Fibroblast of skin of back (primary cell): ENCODE results near the gene FFAR3.
"Not testable (repeated sequence)": the region's sequence is repeated elsewhere in the genome, so short reads cannot be mapped to it uniquely, and the experiment has no call there.

ENCODE experiments used
- DNase-seq: peaks from one replicate; pipeline ENCODE4 v3.0.0-alpha.2; 2013

The FFAR3 gene

DNA sequence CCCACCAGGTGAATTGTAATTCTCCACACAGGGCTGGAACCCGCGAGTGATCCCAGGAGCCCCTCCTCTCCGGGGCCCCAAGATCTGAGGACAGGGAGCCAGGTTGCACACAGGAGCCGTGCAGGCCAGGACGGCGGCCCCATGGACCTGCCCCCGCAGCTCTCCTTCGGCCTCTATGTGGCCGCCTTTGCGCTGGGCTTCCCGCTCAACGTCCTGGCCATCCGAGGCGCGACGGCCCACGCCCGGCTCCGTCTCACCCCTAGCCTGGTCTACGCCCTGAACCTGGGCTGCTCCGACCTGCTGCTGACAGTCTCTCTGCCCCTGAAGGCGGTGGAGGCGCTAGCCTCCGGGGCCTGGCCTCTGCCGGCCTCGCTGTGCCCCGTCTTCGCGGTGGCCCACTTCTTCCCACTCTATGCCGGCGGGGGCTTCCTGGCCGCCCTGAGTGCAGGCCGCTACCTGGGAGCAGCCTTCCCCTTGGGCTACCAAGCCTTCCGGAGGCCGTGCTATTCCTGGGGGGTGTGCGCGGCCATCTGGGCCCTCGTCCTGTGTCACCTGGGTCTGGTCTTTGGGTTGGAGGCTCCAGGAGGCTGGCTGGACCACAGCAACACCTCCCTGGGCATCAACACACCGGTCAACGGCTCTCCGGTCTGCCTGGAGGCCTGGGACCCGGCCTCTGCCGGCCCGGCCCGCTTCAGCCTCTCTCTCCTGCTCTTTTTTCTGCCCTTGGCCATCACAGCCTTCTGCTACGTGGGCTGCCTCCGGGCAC lies 6.7 kb upstream of the FFAR3 start:
- DNase-seq = no peak

- DNase-seq = no peak
Observed at GRCh38 chr19:35352177-35352447, 6.1 kb upstream of the FFAR3 start.

- DNase-seq = peak; percentile 82
Observed at GRCh38 chr19:35352448-35353304, 5.6 kb upstream of the FFAR3 start.

DNA sequence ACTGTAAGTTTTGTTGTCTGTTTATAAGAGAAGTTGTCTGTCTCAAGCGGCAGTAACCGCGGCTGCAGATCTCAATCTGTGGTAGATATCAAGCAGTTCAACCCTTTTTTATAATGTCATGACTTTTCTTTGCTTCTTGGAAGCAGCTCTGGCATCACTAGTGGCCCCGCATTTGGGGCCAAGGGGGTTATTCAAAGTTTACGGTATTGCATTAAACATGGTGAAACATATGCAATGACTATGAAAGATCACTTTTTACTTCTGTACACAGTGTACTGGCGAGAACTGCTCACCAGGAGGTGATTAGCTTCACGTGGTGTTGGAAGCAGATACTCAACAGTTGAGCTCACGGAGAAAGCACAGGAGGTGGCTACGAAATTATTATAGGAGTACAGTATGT lies 4.6 kb upstream of the FFAR3 start:
- DNase-seq = no peak

- DNase-seq = no peak
Observed at GRCh38 chr19:35354898-35355297, 3.4 kb upstream of the FFAR3 start.

DNA sequence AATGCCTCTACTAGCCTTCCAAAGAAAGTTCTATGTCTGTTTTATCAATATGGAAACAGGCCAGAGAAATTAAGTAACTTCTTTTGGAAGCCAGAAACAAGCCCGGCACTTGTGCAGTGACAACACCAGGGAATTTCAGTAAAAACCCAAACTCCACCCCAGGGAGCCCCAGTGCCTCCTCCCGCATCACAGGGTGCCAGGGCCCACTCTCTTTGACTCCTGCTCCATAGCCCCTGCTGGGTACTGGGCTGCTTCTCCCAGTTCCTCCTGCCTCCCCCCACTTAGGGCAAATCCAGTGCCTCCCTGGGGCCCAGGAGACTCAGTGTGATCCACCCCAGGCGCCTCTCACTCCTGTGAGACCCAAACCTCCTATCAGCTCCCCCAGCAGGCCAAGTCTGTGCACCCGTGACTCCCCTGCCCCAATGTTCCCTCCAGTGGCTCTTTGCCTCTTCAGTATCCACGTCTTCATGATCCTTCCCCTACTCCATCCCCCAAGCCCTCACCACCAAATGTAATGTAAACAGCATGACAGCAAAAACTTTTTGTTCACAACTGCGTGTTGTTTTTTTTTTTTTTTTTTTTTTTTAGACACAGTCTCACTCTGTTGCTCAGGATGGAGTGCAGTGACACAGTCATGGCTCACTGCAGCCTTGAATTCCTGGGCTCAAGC lies 2.3 kb upstream of the FFAR3 start:
- no peak for DNase-seq

- DNase-seq = not testable (repeated sequence)
Observed at GRCh38 chr19:35358834-35359233, 574 bp downstream of the FFAR3 start.

- DNase-seq = not testable (repeated sequence)
Observed at GRCh38 chr19:35359395-35359794, 1.1 kb downstream of the FFAR3 start.

GRCh38 chr19:35360081-35360480 lies 1.8 kb downstream of the FFAR3 start:
- DNase-seq = not testable (repeated sequence)

- DNase-seq = no peak
Observed at GRCh38 chr19:35360880-35361420, 2.7 kb downstream of the FFAR3 start.

- no peak for DNase-seq
Observed at GRCh38 chr19:35362261-35363000, 4.2 kb downstream of the FFAR3 start.

- DNase-seq = no peak
Observed at GRCh38 chr19:35363001-35363590, 4.8 kb downstream of the FFAR3 start.

DNA sequence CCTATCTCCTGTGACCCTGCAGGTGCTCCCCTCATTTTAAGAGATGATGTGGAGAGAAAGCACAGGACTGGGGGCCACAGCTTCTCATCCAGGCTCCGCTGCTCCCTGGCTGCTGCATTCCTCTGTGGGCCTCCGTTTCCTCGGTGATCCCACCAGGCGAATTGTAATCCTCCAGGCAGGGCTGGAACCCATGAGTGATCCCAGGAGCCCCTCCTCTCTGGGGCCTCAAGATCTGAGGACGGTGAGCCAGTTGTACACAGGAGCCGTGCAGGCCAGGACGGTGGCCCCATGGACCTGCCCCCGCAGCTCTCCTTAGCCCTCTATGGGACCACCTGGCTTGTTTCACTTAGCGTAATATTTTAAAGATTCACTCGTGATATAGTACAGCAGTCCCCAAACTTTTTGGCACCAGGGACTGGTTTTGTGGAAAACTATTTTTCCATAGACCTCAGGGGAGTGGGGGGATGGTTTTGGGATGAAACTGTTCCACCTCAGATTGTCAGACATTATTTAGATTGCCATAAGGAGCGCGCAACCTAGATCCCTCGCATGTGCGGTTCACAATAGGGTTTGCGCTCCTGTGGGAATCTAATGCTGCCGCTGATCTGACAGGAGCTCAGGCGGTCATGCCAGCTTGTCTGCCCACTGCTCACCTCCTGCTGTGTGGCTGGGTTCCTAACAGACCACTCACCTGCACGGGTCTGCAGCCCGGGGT lies 5.6 kb downstream of the FFAR3 start:
- DNase-seq = no peak

DNA sequence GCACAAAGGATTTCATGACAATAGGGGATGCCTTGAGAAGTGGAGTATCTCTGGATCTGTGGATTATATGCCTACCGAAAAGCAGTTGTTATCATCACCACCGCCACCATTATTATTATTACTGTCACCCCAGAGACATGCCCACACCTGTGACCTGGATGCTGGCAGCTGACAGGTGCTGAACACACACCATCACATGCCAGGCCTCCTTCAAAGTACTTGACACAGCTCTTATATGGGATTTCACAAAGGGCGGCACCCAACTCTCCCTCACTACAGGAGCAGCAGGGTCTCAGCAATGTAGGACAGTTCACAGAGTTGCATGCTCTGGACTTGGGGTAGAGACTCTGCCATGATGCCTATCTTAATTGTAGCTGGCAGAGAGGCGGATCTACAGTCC lies 7.0 kb downstream of the FFAR3 start:
- no peak for DNase-seq

GRCh38 chr19:35368378-35368777 lies 10.1 kb downstream of the FFAR3 start:
- DNase-seq = no peak

- no peak for DNase-seq
Observed at GRCh38 chr19:35369522-35369921, 11.3 kb downstream of the FFAR3 start.

- DNase-seq = no peak
Observed at GRCh38 chr19:35370722-35371121, 12.5 kb downstream of the FFAR3 start, which contains the start of gene GPR42. Gene GPR42 (plus strand): TSS chr19:35371068. CDS start chr19:35371360, 292 bp downstream.

GRCh38 chr19:35373492-35373891 lies 15.2 kb downstream of the FFAR3 start:
- DNase-seq = no peak

GRCh38 chr19:35374031-35374430 lies 15.8 kb downstream of the FFAR3 start:
- DNase-seq = not testable (repeated sequence)

DNA sequence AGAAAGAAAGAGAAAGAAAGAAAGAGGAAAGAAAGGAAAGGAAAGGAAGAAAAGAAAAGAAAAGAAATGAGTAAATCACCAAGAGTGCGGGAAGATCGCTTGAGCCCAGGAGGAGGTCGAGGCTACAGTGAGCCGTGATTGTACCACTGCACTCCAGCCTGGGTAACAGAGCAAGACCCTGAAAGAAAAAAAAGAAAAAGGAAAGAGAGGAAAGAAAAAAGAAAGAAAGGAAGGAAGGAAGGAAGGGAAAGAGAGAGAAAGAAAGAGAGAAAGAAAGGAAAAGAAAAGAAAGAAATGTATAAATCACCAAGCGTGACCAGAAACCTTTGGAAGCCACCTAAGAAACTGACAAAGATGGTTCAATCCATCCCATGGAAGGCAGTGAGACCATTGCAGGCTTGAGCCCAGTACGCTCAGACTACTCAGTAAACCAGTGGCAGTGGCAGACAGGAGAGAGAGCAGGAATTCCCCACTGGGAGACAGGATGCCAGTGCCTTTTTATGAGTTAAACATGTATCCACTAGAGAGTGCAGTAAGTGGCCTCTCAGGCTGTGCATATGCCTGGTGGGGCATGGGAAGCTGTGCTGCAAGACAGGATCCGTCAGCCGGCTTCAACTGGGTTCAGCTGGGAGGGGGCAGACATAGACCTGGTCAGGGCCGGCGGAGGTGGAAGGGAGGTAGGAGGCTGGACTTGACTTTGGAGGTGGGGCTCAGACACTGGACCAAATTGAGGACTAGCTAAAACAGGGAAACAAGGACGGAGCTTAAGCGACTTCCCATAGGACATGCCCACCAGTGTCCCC lies 17.4 kb downstream of the FFAR3 start:
- no peak for DNase-seq
